Hepatocyte (in vitro differentiated cells): Measurements from ENCODE around the gene PAN3. TPM values are rescaled to one million over a fixed set of nuclear protein-coding genes. Genes with fewer than 3 reads are reported as not detected.
A peak's percentile ranks its signal among the peaks of the same experiment; 100 is the strongest.

Experiments
- DNase-seq: peaks from one replicate; pipeline ENCODE4 v3.0.0-alpha.2; 2016; ENCODE audit warnings: low spot score
- H2AFZ ChIP-seq: fragments of 200-600 bp; sonication (generic); 2 replicates; pipeline ENCODE4 v1.6.0; 2016; ENCODE audit warnings: antibody characterized with exemption, mild to moderate bottlenecking
- H3K27ac ChIP-seq: fragments of 200-600 bp; sonication (generic); 2 replicates; pipeline ENCODE4 v1.5.1; 2016; ENCODE audit warnings: mild to moderate bottlenecking
- H3K27me3 ChIP-seq: fragments of 200-600 bp; sonication (generic); 2 replicates; pipeline ENCODE4 v1.6.1; 2016
- H3K36me3 ChIP-seq: fragments of 200-600 bp; sonication (generic); replicated peaks from 2 replicates; pipeline ENCODE4 v1.5.1; 2016; ENCODE audit warnings: low read depth; ENCODE audit not compliant: insufficient read depth
- H3K4me1 ChIP-seq: fragments of 200-600 bp; sonication (generic); 2 replicates; pipeline ENCODE4 v1.5.1; 2016; ENCODE audit warnings: mild to moderate bottlenecking, moderate library complexity; ENCODE audit not compliant: insufficient read depth
- H3K4me2 ChIP-seq: fragments of 200-600 bp; sonication (generic); 2 replicates; pipeline ENCODE4 v1.6.0; 2016
- H3K4me3 ChIP-seq: fragments of 200-600 bp; sonication (generic); 2 replicates; pipeline ENCODE4 v1.5.1; 2016; ENCODE audit warnings: mild to moderate bottlenecking
- H3K79me2 ChIP-seq: fragments of 200-600 bp; sonication (generic); 2 replicates; pipeline ENCODE4 v1.6.0; 2017; ENCODE audit warnings: mild to moderate bottlenecking
- H3K9me2 ChIP-seq: fragments of 200-600 bp; sonication (generic); replicated peaks from 2 replicates; pipeline ENCODE4 v1.6.0; 2017; ENCODE audit warnings: mild to moderate bottlenecking; ENCODE audit not compliant: insufficient read depth
- H3K9me3 ChIP-seq: fragments of 200-600 bp; sonication (generic); 2 replicates; pipeline ENCODE4 v1.5.1; 2016; ENCODE audit warnings: low read depth, mild to moderate bottlenecking
- H4K20me1 ChIP-seq: fragments of 200-600 bp; sonication (generic); 2 replicates; pipeline ENCODE4 v1.6.0; 2016; ENCODE audit warnings: mild to moderate bottlenecking; ENCODE audit not compliant: insufficient read depth, poor library complexity, severe bottlenecking
- CTCF ChIP-seq: fragments of 200-600 bp; sonication (generic); IDR thresholded peaks from 2 replicates; pipeline ENCODE4 v1.5.1; 2016; ENCODE audit warnings: antibody characterized with exemption, mild to moderate bottlenecking; ENCODE audit not compliant: poor library complexity
- EZH2 ChIP-seq: fragments of 200-600 bp; sonication (generic); IDR thresholded peaks from 2 replicates; pipeline ENCODE4 v1.6.1; 2016; ENCODE audit warnings: antibody characterized with exemption, mild to moderate bottlenecking, borderline replicate concordance
- EZH2phosphoT487 ChIP-seq: fragments of 200-600 bp; sonication (generic); IDR thresholded peaks from one replicate; pipeline ENCODE4 v1.6.1; 2018; ENCODE audit warnings: antibody characterized with exemption, mild to moderate bottlenecking, low read depth, moderate library complexity; ENCODE audit not compliant: unreplicated experiment, severe bottlenecking
- WGBS: methylation state at CpG from one replicate; pipeline ENCODE4 v1.1.6; 2016; ENCODE audit warnings: low lambda C conversion rate; ENCODE audit errors: missing lambda C conversion rate; 5-methylcytosine and 5-hydroxymethylcytosine counted together
- polyA plus RNA-seq: library from polyadenylated mRNA; unstranded; fragments of >200 nt; fragmentation: Nextera tagmentation; extraction: Ambion mirVana; gene quantifications from 2 replicates; pipeline ENCODE4 v1.2.1, GENCODE V29; 2016
- total RNA-seq: library from RNA; depleted of rRNA; stranded (reverse); fragments of >200 nt; gene quantifications from 2 replicates; pipeline ENCODE4 v1.2.3, GENCODE V29; 2014

The PAN3 gene
- total and polyA plus RNA-seq, 2 experiments from 2014 or later, result 6.9 to 29.8 TPM

GRCh38 chr13:28218679-28219078, 80.3 kb downstream of the PAN3 start:
- H3K27me3 ChIP-seq, result no peaks in the 10 kb centered on the region

GRCh38 chr13:28219408-28220099, 81.2 kb downstream of the PAN3 start:
- no peak overlapping the region for H3K4me3 ChIP-seq
- H3K9me3 ChIP-seq, result no peaks in the 10 kb centered on the region
- TF ChIP-seq EZH2 (no peak), CTCF (no peak), EZH2phosphoT487 (no peak)
- no peak overlapping the region for H2AFZ ChIP-seq
- H3K79me2 ChIP-seq, result no peaks in the 10 kb centered on the region
- 97% methylated on average over 4 of the region's 4 CpGs for WGBS
- H4K20me1 ChIP-seq, result no peaks in the 10 kb centered on the region
- H3K4me2 ChIP-seq, result no peak overlapping the region
- no peaks in the 10 kb centered on the region for H3K36me3 ChIP-seq
- H3K27ac ChIP-seq, result no peak overlapping the region
- no peaks in the 10 kb centered on the region for H3K27me3 ChIP-seq
- DNase-seq, result no peak
- no peaks in the 10 kb centered on the region for H3K9me2 ChIP-seq
- H3K4me1 ChIP-seq, result no peaks in the 10 kb centered on the region

More at GRCh38 chr13:28218679-28219078, 80.3 kb downstream of the PAN3 start:
- no peaks in the 10 kb centered on the region for H3K4me1 ChIP-seq
- H3K36me3 ChIP-seq, result no peaks in the 10 kb centered on the region
- TF ChIP-seq CTCF (no peak), EZH2 (no peak), EZH2phosphoT487 (no peak)
- no peaks in the 10 kb centered on the region for H4K20me1 ChIP-seq
- H3K9me2 ChIP-seq, result no peaks in the 10 kb centered on the region
- no peak overlapping the region for H3K4me3 ChIP-seq
- 83% methylated on average over 4 of the region's 4 CpGs for WGBS
- no peaks in the 10 kb centered on the region for H3K9me3 ChIP-seq
- no peak overlapping the region for H3K27ac ChIP-seq
- H3K4me2 ChIP-seq, result no peak overlapping the region
- DNase-seq, result no peak
- no peak overlapping the region for H2AFZ ChIP-seq
- H3K79me2 ChIP-seq, result no peaks in the 10 kb centered on the region

- H3K4me1 ChIP-seq, result no peaks in the 10 kb centered on the region
- no peaks in the 10 kb centered on the region for H3K9me2 ChIP-seq
- 95% methylated on average over 4 of the region's 4 CpGs for WGBS
- no peaks in the 10 kb centered on the region for H3K9me3 ChIP-seq
- peak; percentile 11 for DNase-seq
- H3K4me3 ChIP-seq, result no peak overlapping the region
- H3K4me2 ChIP-seq, result no peak overlapping the region
- H2AFZ ChIP-seq, result no peak overlapping the region
- H4K20me1 ChIP-seq, result no peaks in the 10 kb centered on the region
- no peaks in the 10 kb centered on the region for H3K79me2 ChIP-seq
- TF ChIP-seq EZH2, result no peak
- TF ChIP-seq CTCF, result no peak
- TF ChIP-seq EZH2phosphoT487, result no peak
- H3K36me3 ChIP-seq, result no peaks in the 10 kb centered on the region
- H3K27me3 ChIP-seq, result no peaks in the 10 kb centered on the region
- no peak overlapping the region for H3K27ac ChIP-seq
These were observed 81.8 kb downstream of the PAN3 start for GRCh38 chr13:28220166-28220565.
